ENCODE results near the gene ITSN1. TPM values are rescaled to one million over a fixed set of nuclear protein-coding genes. Genes with fewer than 3 reads are reported as not detected.
"Not testable (repeated sequence)": the region's sequence is repeated elsewhere in the genome, so short reads cannot be mapped to it uniquely, and the experiment has no call there.

ITSN1 gene
- total and polyA plus RNA-seq, 4 donors, result 20.3 to 112 (median 40.2) TPM

DNA sequence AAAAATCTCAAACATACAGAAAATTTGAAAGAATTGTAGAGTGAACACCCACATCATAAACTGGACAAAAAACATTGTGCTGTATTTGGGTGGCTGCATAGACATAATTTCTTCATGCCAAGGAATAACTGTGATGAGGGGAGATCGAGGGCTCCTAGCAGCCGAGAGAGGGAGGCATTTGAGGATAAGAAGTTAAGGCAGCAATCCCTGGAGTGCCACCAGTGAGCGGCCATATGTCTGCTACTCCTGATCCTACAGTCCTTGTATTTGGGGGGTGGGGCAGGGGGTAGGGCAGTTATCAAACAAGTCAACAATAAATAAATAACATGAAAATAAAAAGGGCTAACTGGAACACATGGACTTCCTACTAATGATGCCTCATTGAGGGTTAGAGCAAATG, 218.8 kb downstream of the ITSN1 start:
- TF ChIP-seq, protein P1, sequence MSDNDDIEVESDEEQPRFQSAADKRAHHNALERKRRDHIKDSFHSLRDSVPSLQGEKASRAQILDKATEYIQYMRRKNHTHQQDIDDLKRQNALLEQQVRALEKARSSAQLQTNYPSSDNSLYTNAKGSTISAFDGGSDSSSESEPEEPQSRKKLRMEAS (IDR thresholded peaks at IDR 0.05), result no peak
- TF ChIP-seq SP1 (IDR thresholded peaks at IDR 0.05) (no peak), FOXA2 (IDR thresholded peaks at IDR 0.05) (no peak), RXRA (IDR thresholded peaks at IDR 0.05) (no peak), FOXA1 (IDR thresholded peaks at IDR 0.05) (no peak), YY1 (IDR thresholded peaks at IDR 0.05) (no peak), HNF4G (IDR thresholded peaks at IDR 0.05) (no peak), TAF1 (conservative IDR thresholded peaks at IDR 0.05) (no peak), JUND (IDR thresholded peaks at IDR 0.05) (no peak)
- TF ChIP-seq, protein P2, sequence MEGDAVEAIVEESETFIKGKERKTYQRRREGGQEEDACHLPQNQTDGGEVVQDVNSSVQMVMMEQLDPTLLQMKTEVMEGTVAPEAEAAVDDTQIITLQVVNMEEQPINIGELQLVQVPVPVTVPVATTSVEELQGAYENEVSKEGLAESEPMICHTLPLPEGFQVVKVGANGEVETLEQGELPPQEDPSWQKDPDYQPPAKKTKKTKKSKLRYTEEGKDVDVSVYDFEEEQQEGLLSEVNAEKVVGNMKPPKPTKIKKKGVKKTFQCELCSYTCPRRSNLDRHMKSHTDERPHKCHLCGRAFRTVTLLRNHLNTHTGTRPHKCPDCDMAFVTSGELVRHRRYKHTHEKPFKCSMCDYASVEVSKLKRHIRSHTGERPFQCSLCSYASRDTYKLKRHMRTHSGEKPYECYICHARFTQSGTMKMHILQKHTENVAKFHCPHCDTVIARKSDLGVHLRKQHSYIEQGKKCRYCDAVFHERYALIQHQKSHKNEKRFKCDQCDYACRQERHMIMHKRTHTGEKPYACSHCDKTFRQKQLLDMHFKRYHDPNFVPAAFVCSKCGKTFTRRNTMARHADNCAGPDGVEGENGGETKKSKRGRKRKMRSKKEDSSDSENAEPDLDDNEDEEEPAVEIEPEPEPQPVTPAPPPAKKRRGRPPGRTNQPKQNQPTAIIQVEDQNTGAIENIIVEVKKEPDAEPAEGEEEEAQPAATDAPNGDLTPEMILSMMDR (IDR thresholded peaks at IDR 0.05; ENCODE audit: low read depth, low read length, missing input control), result no peak
- DNase-seq (ENCODE audit: low spot score), result no peak
- Histone ChIP-seq H3K27me3 (ENCODE audit: control insufficient read depth in 4 of 4, insufficient read depth in 4 of 4, low read length in 3 of 4) (no peaks in the 10 kb centered on the region), H3K4me3 (ENCODE audit: low read depth in 1 of 3, low read length in 3 of 3) (no peak overlapping the region), H3K27ac (ENCODE audit: low read depth in 1 of 2, low read length in 2 of 2) (no peak overlapping the region), H3K9me3 (ENCODE audit: control insufficient read depth in 4 of 4, low read length in 3 of 4) (no peaks in the 10 kb centered on the region), H3K9ac (ENCODE audit: low read depth in 1 of 2, low read length in 2 of 2) (no peak overlapping the region), H3K4me1 (ENCODE audit: control insufficient read depth in 4 of 4, insufficient read depth in 4 of 4, low read length in 3 of 4) (no peaks in the 10 kb centered on the region), H3K36me3 (ENCODE audit: control insufficient read depth in 4 of 4, insufficient read depth in 3 of 4, low read depth in 1 of 4, low read length in 3 of 4) (no peaks in the 10 kb centered on the region)
- WGBS, result 97% methylated on average over 3 of the region's 3 CpGs

DNA sequence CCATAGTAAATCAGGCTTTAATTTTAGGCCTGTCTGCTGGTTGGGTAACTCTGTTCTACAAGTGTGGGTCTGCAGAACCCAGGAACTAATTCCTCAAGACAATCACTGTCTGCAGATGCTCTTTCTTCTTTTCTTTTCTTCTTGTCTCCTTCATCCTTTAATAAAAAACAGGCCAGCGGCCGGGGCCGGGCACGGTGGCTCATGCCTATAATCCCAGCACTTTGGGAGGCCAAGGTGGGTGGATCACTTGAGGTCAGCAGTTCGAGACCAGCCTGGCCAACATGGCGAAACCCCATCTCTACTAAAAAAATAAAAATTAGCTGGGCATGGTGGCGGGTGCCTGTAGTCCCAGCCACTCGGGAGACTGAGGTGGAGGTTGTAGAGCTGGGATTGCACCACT, 220.9 kb downstream of the ITSN1 start:
- H3K9ac ChIP-seq (ENCODE audit: low read depth in 1 of 2, low read length in 2 of 2); H3K36me3 ChIP-seq (ENCODE audit: control insufficient read depth in 4 of 4, insufficient read depth in 3 of 4, low read depth in 1 of 4, low read length in 3 of 4); H3K4me1 ChIP-seq (ENCODE audit: control insufficient read depth in 4 of 4, insufficient read depth in 4 of 4, low read length in 3 of 4); H3K9me3 ChIP-seq (ENCODE audit: control insufficient read depth in 4 of 4, low read length in 3 of 4); H3K27me3 ChIP-seq (ENCODE audit: control insufficient read depth in 4 of 4, insufficient read depth in 4 of 4, low read length in 3 of 4); H3K4me3 ChIP-seq (ENCODE audit: low read depth in 1 of 3, low read length in 3 of 3); DNase-seq (ENCODE audit: low spot score); H3K27ac ChIP-seq (ENCODE audit: low read depth in 1 of 2, low read length in 2 of 2): not testable (repeated sequence)
- WGBS, result 96% methylated on average over 8 of the region's 8 CpGs

DNA sequence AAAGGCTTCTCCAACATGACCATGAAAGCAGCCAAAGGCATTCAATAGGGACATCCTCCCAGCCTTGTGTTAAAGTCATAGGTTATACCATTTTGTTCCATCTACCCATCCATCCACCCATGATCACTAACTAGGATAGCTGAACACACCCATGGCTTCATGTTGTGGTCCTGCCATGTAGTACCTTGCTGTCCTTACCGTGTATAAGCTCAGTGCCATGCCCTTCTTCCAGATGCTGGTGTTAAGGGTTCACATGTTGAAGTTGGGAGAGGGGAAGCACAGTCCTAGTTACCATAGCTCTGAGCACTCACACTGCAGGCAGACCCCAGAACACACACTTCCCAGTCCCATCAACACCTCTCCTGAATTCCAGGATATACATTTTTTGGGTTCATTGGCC, 221.8 kb downstream of the ITSN1 start:
- Histone ChIP-seq H3K27me3 (ENCODE audit: control insufficient read depth in 4 of 4, insufficient read depth in 4 of 4, low read length in 3 of 4) (no peaks in the 10 kb centered on the region), H3K4me3 (ENCODE audit: low read depth in 1 of 3, low read length in 3 of 3) (no peak overlapping the region), H3K36me3 (ENCODE audit: control insufficient read depth in 4 of 4, insufficient read depth in 3 of 4, low read depth in 1 of 4, low read length in 3 of 4) (no peaks in the 10 kb centered on the region), H3K9ac (ENCODE audit: low read depth in 1 of 2, low read length in 2 of 2) (no peak overlapping the region), H3K9me3 (ENCODE audit: control insufficient read depth in 4 of 4, low read length in 3 of 4) (no peaks in the 10 kb centered on the region), H3K27ac (ENCODE audit: low read depth in 1 of 2, low read length in 2 of 2) (no peak overlapping the region), H3K4me1 (ENCODE audit: control insufficient read depth in 4 of 4, insufficient read depth in 4 of 4, low read length in 3 of 4) (no peaks in the 10 kb centered on the region)
- TF ChIP-seq NR2F2 (IDR thresholded peaks at IDR 0.05) (no peak), TAF1 (conservative IDR thresholded peaks at IDR 0.05) (no peak), GABPA (IDR thresholded peaks at IDR 0.05 in 1 of 2, conservative IDR thresholded peaks at IDR 0.05 in 1 of 2) (no peak), SP1 (IDR thresholded peaks at IDR 0.05) (no peak), FOXA2 (IDR thresholded peaks at IDR 0.05) (no peak), RAD21 (IDR thresholded peaks at IDR 0.05) (no peak), HNF4A (conservative IDR thresholded peaks at IDR 0.05) (no peak), JUND (IDR thresholded peaks at IDR 0.05) (no peak)
- TF ChIP-seq, protein P3, sequence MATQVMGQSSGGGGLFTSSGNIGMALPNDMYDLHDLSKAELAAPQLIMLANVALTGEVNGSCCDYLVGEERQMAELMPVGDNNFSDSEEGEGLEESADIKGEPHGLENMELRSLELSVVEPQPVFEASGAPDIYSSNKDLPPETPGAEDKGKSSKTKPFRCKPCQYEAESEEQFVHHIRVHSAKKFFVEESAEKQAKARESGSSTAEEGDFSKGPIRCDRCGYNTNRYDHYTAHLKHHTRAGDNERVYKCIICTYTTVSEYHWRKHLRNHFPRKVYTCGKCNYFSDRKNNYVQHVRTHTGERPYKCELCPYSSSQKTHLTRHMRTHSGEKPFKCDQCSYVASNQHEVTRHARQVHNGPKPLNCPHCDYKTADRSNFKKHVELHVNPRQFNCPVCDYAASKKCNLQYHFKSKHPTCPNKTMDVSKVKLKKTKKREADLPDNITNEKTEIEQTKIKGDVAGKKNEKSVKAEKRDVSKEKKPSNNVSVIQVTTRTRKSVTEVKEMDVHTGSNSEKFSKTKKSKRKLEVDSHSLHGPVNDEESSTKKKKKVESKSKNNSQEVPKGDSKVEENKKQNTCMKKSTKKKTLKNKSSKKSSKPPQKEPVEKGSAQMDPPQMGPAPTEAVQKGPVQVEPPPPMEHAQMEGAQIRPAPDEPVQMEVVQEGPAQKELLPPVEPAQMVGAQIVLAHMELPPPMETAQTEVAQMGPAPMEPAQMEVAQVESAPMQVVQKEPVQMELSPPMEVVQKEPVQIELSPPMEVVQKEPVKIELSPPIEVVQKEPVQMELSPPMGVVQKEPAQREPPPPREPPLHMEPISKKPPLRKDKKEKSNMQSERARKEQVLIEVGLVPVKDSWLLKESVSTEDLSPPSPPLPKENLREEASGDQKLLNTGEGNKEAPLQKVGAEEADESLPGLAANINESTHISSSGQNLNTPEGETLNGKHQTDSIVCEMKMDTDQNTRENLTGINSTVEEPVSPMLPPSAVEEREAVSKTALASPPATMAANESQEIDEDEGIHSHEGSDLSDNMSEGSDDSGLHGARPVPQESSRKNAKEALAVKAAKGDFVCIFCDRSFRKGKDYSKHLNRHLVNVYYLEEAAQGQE (IDR thresholded peaks at IDR 0.05), result no peak
- TF ChIP-seq, protein P2 (IDR thresholded peaks at IDR 0.05; ENCODE audit: low read depth, low read length, missing input control), result no peak
- TF ChIP-seq, protein P1 (IDR thresholded peaks at IDR 0.05), result no peak
- DNase-seq (ENCODE audit: low spot score), result no peak
- 83% methylated on average over 1 of the region's 1 CpG for WGBS

All from liver (tissue), 9 donors.